ENCODE data around the gene NODAL.
A peak's percentile ranks its signal among the peaks of the same experiment; 100 is the strongest.

DNA sequence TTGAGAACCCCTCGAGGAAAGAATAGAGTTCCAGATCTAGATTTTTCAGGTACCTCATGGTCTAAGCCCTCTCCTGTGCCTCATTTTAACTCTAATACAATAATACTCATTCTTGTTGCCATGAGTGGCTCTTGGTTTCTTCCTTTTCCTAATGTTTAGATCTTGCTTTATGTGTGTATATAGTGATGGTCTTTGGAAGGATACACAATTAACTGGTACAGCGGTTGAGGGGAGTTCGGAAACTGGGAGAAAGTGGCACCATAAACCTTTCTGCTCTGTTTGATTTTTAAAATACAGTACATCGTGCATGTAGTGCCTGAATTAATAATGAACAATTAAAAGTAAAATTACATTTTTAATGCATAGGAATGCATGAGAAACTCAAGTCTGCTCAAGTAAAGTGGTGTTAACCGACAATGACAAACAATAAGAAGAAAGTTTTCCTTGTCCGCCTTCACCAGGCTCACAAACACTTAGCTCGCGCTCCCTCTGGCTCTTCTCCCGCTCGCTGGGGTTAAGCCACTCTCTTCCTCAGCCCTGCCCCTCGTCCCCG is 37.9 kb downstream of the NODAL start:
- TF ChIP-seq FOXM1 (IDR thresholded peaks at IDR 0.05; ENCODE audit: borderline replicate concordance, low read depth) (no peak), TAF1 (IDR thresholded peaks at IDR 0.05; ENCODE audit: low read depth) (no peak), TCF12 (IDR thresholded peaks at IDR 0.05; ENCODE audit: low read depth) (no peak), CEBPB (IDR thresholded peaks at IDR 0.05) (no peak), NFIC (IDR thresholded peaks at IDR 0.05) (peak; percentile 29; the same call in 1 of the 2 replicates), YY1 (IDR thresholded peaks at IDR 0.05; ENCODE audit: low read depth) (no peak), RAD21 (IDR thresholded peaks at IDR 0.05; ENCODE audit: low read depth) (no peak)
- TF ChIP-seq, protein P1, sequence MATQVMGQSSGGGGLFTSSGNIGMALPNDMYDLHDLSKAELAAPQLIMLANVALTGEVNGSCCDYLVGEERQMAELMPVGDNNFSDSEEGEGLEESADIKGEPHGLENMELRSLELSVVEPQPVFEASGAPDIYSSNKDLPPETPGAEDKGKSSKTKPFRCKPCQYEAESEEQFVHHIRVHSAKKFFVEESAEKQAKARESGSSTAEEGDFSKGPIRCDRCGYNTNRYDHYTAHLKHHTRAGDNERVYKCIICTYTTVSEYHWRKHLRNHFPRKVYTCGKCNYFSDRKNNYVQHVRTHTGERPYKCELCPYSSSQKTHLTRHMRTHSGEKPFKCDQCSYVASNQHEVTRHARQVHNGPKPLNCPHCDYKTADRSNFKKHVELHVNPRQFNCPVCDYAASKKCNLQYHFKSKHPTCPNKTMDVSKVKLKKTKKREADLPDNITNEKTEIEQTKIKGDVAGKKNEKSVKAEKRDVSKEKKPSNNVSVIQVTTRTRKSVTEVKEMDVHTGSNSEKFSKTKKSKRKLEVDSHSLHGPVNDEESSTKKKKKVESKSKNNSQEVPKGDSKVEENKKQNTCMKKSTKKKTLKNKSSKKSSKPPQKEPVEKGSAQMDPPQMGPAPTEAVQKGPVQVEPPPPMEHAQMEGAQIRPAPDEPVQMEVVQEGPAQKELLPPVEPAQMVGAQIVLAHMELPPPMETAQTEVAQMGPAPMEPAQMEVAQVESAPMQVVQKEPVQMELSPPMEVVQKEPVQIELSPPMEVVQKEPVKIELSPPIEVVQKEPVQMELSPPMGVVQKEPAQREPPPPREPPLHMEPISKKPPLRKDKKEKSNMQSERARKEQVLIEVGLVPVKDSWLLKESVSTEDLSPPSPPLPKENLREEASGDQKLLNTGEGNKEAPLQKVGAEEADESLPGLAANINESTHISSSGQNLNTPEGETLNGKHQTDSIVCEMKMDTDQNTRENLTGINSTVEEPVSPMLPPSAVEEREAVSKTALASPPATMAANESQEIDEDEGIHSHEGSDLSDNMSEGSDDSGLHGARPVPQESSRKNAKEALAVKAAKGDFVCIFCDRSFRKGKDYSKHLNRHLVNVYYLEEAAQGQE (IDR thresholded peaks at IDR 0.05; ENCODE audit: low read depth): no peak

Data from Ishikawa (cell line).